Measurements from ENCODE around the gene DNAJC5.
A peak's percentile ranks its signal among the peaks of the same experiment; 100 is the strongest.
"Not testable (repeated sequence)": the region's sequence is repeated elsewhere in the genome, so short reads cannot be mapped to it uniquely, and the experiment has no call there.

DNAJC5 gene

GRCh38 chr20:63861365-63861934 is 33.5 kb upstream of the DNAJC5 start, which contains the start of gene ABHD16B:
Gene ABHD16B, plus strand, starts transcription at chr20:63861498. Its CDS starts 43 bp downstream, at chr20:63861541.
- DNase-seq (ENCODE audit: low spot score), result no peak

GRCh38 chr20:63861981-63862901 is 32.7 kb upstream of the DNAJC5 start:
- DNase-seq (ENCODE audit: low spot score), result no peak

GRCh38 chr20:63863021-63863797 is 31.7 kb upstream of the DNAJC5 start:
- DNase-seq (ENCODE audit: low spot score), result no peak

GRCh38 chr20:63863798-63864544 is 31.0 kb upstream of the DNAJC5 start:
- DNase-seq (ENCODE audit: low spot score), result peak; percentile 92

- no peak for DNase-seq (ENCODE audit: low spot score)
These were observed 30.4 kb upstream of the DNAJC5 start for GRCh38 chr20:63864545-63864977.

GRCh38 chr20:63864978-63865640 is 29.8 kb upstream of the DNAJC5 start, which contains the start of gene TPD52L2:
Gene TPD52L2, plus strand, starts transcription at chr20:63865270. Its CDS starts 96 bp downstream, at chr20:63865366.
- DNase-seq (ENCODE audit: low spot score), result peak; percentile 99

- DNase-seq (ENCODE audit: low spot score), result not testable (repeated sequence)
These were observed 27.9 kb upstream of the DNAJC5 start for GRCh38 chr20:63867042-63867441.

- no peak for DNase-seq (ENCODE audit: low spot score)
These were observed 26.7 kb upstream of the DNAJC5 start for GRCh38 chr20:63868264-63868663.

- DNase-seq (ENCODE audit: low spot score), result peak; percentile 65
These were observed 21.4 kb upstream of the DNAJC5 start for GRCh38 chr20:63873477-63873971.

- DNase-seq (ENCODE audit: low spot score), result not testable (repeated sequence)
These were observed 20.7 kb upstream of the DNAJC5 start for GRCh38 chr20:63874241-63874640.

- no peak for DNase-seq (ENCODE audit: low spot score)
These were observed 18.4 kb upstream of the DNAJC5 start for GRCh38 chr20:63876489-63877036.

- DNase-seq (ENCODE audit: low spot score), result no peak
These were observed 17.0 kb upstream of the DNAJC5 start for GRCh38 chr20:63877755-63878470.

- no peak for DNase-seq (ENCODE audit: low spot score)
These were observed 15.8 kb upstream of the DNAJC5 start for GRCh38 chr20:63878899-63879663.

GRCh38 chr20:63880901-63881300 is 14.0 kb upstream of the DNAJC5 start:
- DNase-seq (ENCODE audit: low spot score), result not testable (repeated sequence)

- DNase-seq (ENCODE audit: low spot score), result no peak
These were observed 13.3 kb upstream of the DNAJC5 start for GRCh38 chr20:63881451-63882226.

- no peak for DNase-seq (ENCODE audit: low spot score)
These were observed 12.4 kb upstream of the DNAJC5 start for GRCh38 chr20:63882257-63883200.

GRCh38 chr20:63883201-63883593 is 11.7 kb upstream of the DNAJC5 start:
- no peak for DNase-seq (ENCODE audit: low spot score)

Measured in GM03348 (cell line).